OCI-LY7 (cell line): ENCODE data around the gene MYLK4.

Experiments used
- EZH2phosphoT487 ChIP-seq: fragments of 200-600 bp; sonication (generic); IDR thresholded peaks from 2 replicates; pipeline ENCODE4 v1.6.1; 2018; ENCODE audit warnings: low read depth, borderline replicate concordance, mild to moderate bottlenecking, mixed run types, antibody characterized with exemption, low read length, moderate library complexity, mixed read lengths
- TF ChIP-seq, protein P1 (sequence below): fragments of 200-600 bp; sonication (generic); conservative IDR thresholded peaks from 2 replicates; pipeline ENCODE4 v1.5.1; 2014; ENCODE audit warnings: mild to moderate bottlenecking, antibody characterized with exemption, low read length, moderate library complexity, mixed read lengths

GRCh38 chr6:2659882-2660281 is 90.8 kb downstream of the MYLK4 start:
- TF ChIP-seq, protein P1, sequence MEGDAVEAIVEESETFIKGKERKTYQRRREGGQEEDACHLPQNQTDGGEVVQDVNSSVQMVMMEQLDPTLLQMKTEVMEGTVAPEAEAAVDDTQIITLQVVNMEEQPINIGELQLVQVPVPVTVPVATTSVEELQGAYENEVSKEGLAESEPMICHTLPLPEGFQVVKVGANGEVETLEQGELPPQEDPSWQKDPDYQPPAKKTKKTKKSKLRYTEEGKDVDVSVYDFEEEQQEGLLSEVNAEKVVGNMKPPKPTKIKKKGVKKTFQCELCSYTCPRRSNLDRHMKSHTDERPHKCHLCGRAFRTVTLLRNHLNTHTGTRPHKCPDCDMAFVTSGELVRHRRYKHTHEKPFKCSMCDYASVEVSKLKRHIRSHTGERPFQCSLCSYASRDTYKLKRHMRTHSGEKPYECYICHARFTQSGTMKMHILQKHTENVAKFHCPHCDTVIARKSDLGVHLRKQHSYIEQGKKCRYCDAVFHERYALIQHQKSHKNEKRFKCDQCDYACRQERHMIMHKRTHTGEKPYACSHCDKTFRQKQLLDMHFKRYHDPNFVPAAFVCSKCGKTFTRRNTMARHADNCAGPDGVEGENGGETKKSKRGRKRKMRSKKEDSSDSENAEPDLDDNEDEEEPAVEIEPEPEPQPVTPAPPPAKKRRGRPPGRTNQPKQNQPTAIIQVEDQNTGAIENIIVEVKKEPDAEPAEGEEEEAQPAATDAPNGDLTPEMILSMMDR = no peak
- no peak for TF ChIP-seq EZH2phosphoT487
